Keratinocyte (primary cell): ENCODE measurements around the gene MTMR1. TPM values are rescaled to one million over a fixed set of nuclear protein-coding genes. Genes with fewer than 3 reads are reported as not detected.

Experiments
- DNase-seq: peaks from one replicate; pipeline ENCODE4 v3.0.0-alpha.2; 2011; ENCODE audit warnings: low read depth, missing footprints, low spot score
- FAIRE-seq: peaks from 2 replicates; lab custom pipeline; 2011; peaks lifted over from hg19 to GRCh38; lab: Jason Lieb, UNC
- H2AFZ ChIP-seq: 2 replicates; pipeline ENCODE4 v1.6.0; 2012; ENCODE audit warnings: low read length, control low read depth, inconsistent platforms; ENCODE audit not compliant: control insufficient read depth
- H3K27ac ChIP-seq: 2 replicates; pipeline ENCODE4 v1.5.1; 2011; ENCODE audit warnings: low read length; ENCODE audit not compliant: control insufficient read depth, insufficient read depth
- H3K27me3 ChIP-seq: 3 replicates; pipeline ENCODE4 v1.6.0; 2011; ENCODE audit warnings: low read length; ENCODE audit not compliant: control insufficient read depth, insufficient read depth; ENCODE audit errors: extremely low read depth
- H3K36me3 ChIP-seq, 2 experiments: 2 replicates in 1 of 2; 3 replicates in 1 of 2; pipeline ENCODE4 v1.5.1; 2011; ENCODE audit warnings: low read length in 2 of 2, mild to moderate bottlenecking in 1 of 2; ENCODE audit not compliant: control insufficient read depth in 2 of 2, insufficient read depth in 2 of 2; ENCODE audit errors: extremely low read depth in 1 of 2
- H3K4me1 ChIP-seq: 3 replicates; pipeline ENCODE4 v1.5.1; 2011; ENCODE audit warnings: low read length; ENCODE audit not compliant: control insufficient read depth, insufficient read depth; ENCODE audit errors: extremely low read depth
- H3K4me2 ChIP-seq: 3 replicates; pipeline ENCODE4 v1.6.0; 2011; ENCODE audit warnings: low read depth, low read length; ENCODE audit not compliant: control insufficient read depth, insufficient read depth; ENCODE audit errors: extremely low read depth
- H3K4me3 ChIP-seq, 3 experiments: fragments of 200-600 bp in 1 of 3; sonication (generic) in 1 of 3; 2 replicates in 2 of 3; 3 replicates in 1 of 3; pipeline ENCODE4 v1.5.1; 2011 to 2016; ENCODE audit warnings: low read length in 3 of 3, mild to moderate bottlenecking in 3 of 3, control low read depth in 2 of 3, inconsistent platforms in 1 of 3, low read depth in 1 of 3, mixed read lengths in 1 of 3, mixed run types in 1 of 3, moderate library complexity in 1 of 3; ENCODE audit not compliant: control insufficient read depth in 2 of 3, insufficient read depth in 2 of 3; ENCODE audit errors: extremely low read depth in 1 of 3
- H3K79me2 ChIP-seq: 2 replicates; pipeline ENCODE4 v1.6.0; 2012; ENCODE audit warnings: low read length; ENCODE audit not compliant: control insufficient read depth, insufficient read depth
- H3K9ac ChIP-seq: 3 replicates; pipeline ENCODE4 v1.6.0; 2011; ENCODE audit warnings: low read length; ENCODE audit not compliant: control insufficient read depth, insufficient read depth; ENCODE audit errors: extremely low read depth
- H3K9me1 ChIP-seq: 3 replicates; pipeline ENCODE4 v1.6.0; 2011; ENCODE audit warnings: low read length; ENCODE audit not compliant: control insufficient read depth, insufficient read depth; ENCODE audit errors: extremely low read depth
- H3K9me3 ChIP-seq: 2 replicates; pipeline ENCODE4 v1.5.1; 2012; ENCODE audit warnings: low read depth, low read length; ENCODE audit not compliant: control insufficient read depth
- H4K20me1 ChIP-seq: 3 replicates; pipeline ENCODE4 v1.6.0; 2011; ENCODE audit warnings: low read length; ENCODE audit not compliant: control insufficient read depth, insufficient read depth; ENCODE audit errors: extremely low read depth
- EZH2 ChIP-seq: IDR thresholded peaks from one replicate; pipeline ENCODE4 v1.6.1; 2012; ENCODE audit warnings: inconsistent platforms, mild to moderate bottlenecking, low read length, moderate library complexity
- dilution Hi-C: fragments of 300-500 bp; cut with MboI; formaldehyde crosslinking; loops from one replicate; pipeline ENCODE4 v1.7.0; 2020; ENCODE audit warnings: low sequenced_read_pairs; ENCODE audit not compliant: extremely low pct_ligation_motif_present
- polyA plus RNA-seq, 5 experiments: library from polyadenylated mRNA; depleted of rRNA in 3 of 5; stranded (reverse) in 3 of 5; stranded (forward) in 1 of 5; unstranded in 1 of 5; fragments of >200 nt; gene quantifications; 1 replicate in 1 of 5; 2 replicates in 3 of 5; 3 replicates in 1 of 5; pipeline versions ENCODE4 v1.2.1 to v1.2.3, GENCODE V29; 2011 to 2012; ENCODE audit warnings: missing spikeins in 2 of 5, low read depth in 1 of 5, low replicate concordance in 1 of 5
- TF ChIP-seq, protein P1 (sequence below), 3 experiments: IDR thresholded peaks in 1 of 3; conservative IDR thresholded peaks in 1 of 3; optimal IDR thresholded peaks in 1 of 3; 2 replicates in 2 of 3; 3 replicates in 1 of 3; pipeline versions ENCODE3 to v1.5.1; 2011; ENCODE audit warnings: low read length in 3 of 3, mild to moderate bottlenecking in 3 of 3, moderate library complexity in 2 of 3, control low read depth in 1 of 3, inconsistent platforms in 1 of 3; ENCODE audit not compliant: insufficient read depth in 2 of 3; ENCODE audit errors: extremely low read depth in 1 of 3

MTMR1 gene
- polyA plus RNA-seq, 1 donor (not counting 4 experiments of a cell fraction or from before 2014, with no cell fraction given), result 45.6 TPM

DNA sequence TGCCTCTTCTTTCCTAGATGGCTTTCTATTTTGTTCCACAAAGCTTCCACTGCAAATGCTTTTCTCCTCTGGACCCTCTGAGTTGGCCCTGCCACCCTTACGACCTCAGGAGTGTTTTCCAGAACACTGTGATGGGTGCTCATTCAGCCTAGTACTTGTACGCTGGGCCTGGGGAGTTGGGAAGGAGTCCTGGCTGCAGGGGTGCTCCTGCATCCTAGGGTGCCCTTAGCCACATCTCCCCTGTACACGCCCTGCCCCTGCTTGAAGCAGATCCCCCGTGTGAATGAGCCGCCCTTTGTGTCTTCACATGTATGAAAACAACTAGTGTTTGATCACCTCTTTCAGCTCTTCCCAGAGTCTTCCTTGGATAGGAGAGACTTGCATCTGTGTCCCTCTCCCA lies 64.2 kb downstream of the MTMR1 start:
- Histone ChIP-seq H3K27ac (no peak overlapping the region), H3K4me1 (no peaks in the 10 kb centered on the region), H3K9ac (no peak overlapping the region), H3K36me3 (no peaks in the 10 kb centered on the region), H3K4me2 (no peak overlapping the region), H3K9me1 (no peaks in the 10 kb centered on the region), H3K4me3 (no peak overlapping the region), H3K27me3 (no peaks in the 10 kb centered on the region), H3K79me2 (no peaks in the 10 kb centered on the region), H4K20me1 (no peaks in the 10 kb centered on the region), H3K9me3 (no peaks in the 10 kb centered on the region), H2AFZ (no peak overlapping the region)
- TF ChIP-seq EZH2, result no peak
- TF ChIP-seq, protein P1, sequence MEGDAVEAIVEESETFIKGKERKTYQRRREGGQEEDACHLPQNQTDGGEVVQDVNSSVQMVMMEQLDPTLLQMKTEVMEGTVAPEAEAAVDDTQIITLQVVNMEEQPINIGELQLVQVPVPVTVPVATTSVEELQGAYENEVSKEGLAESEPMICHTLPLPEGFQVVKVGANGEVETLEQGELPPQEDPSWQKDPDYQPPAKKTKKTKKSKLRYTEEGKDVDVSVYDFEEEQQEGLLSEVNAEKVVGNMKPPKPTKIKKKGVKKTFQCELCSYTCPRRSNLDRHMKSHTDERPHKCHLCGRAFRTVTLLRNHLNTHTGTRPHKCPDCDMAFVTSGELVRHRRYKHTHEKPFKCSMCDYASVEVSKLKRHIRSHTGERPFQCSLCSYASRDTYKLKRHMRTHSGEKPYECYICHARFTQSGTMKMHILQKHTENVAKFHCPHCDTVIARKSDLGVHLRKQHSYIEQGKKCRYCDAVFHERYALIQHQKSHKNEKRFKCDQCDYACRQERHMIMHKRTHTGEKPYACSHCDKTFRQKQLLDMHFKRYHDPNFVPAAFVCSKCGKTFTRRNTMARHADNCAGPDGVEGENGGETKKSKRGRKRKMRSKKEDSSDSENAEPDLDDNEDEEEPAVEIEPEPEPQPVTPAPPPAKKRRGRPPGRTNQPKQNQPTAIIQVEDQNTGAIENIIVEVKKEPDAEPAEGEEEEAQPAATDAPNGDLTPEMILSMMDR (optimal IDR thresholded peaks at IDR 0.05 in 1 of 3, IDR thresholded peaks at IDR 0.05 in 1 of 3, conservative IDR thresholded peaks at IDR 0.05 in 1 of 3; ENCODE audit: extremely low read depth in 1 of 3, insufficient read depth in 2 of 3, low read length in 3 of 3), result no peak
- dilution Hi-C loops, result no loop called here
- DNase-seq (no peak), FAIRE-seq (no peak)

DNA sequence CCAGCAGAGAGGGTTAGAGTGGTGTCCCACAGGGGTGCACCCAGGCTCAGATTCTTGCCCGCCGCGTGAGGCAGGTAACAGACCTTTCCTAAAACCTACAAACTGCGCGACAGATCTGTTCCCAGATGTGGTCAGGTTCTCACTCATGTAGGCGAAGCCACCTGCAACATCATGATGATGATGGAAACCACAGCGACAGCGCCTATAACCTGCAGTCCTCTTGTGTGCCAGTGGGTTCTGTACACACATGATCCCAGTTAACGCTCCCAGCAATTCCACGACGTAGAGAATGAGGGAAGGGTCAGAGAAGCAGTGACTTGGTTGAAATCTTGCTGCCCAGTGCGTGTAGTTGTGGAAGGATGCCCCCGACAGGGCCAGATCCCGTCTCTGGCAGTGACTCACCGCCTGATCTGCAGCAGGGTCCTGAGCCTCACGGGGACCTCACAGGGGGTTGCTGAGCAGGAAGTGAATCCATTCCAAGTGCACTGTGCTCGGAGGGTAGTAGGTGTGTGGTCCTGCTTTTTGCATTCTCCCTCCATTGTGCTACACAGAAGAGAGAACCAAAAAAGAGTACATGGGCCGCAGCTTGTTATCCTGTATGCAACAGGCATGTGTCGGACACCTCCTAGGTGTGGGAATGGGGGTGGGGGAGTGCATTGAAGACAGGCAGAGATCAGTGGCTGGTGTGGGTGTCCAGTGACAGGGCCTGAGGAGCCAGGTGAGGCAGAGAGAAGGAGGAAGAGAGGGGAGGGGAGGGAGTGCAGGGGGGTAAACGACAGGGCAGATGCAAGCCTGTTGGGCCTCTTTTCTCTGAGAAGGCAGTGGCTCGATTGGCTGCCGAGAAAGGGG lies 66.6 kb downstream of the MTMR1 start:
- Histone ChIP-seq H3K4me1 (peaks cover 7% of the 10 kb centered on the region), H3K9me3 (no peaks in the 10 kb centered on the region), H3K27me3 (no peaks in the 10 kb centered on the region), H3K36me3 (no peaks in the 10 kb centered on the region), H3K4me2 (no peak overlapping the region), H3K4me3 (no peak overlapping the region), H3K27ac (no peak overlapping the region), H3K79me2 (no peaks in the 10 kb centered on the region), H4K20me1 (no peaks in the 10 kb centered on the region), H3K9me1 (no peaks in the 10 kb centered on the region), H3K9ac (no peak overlapping the region), H2AFZ (no peak overlapping the region)
- FAIRE-seq (no peak), DNase-seq (no peak)
- TF ChIP-seq, protein P1 (optimal IDR thresholded peaks at IDR 0.05 in 1 of 3, IDR thresholded peaks at IDR 0.05 in 1 of 3, conservative IDR thresholded peaks at IDR 0.05 in 1 of 3; ENCODE audit: extremely low read depth in 1 of 3, insufficient read depth in 2 of 3, low read length in 3 of 3), result no peak
- no peak for TF ChIP-seq EZH2
- dilution Hi-C loops, result no loop called here
